Frontal cortex (tissue), 4 donors: Measurements from ENCODE around the gene ANO4. TPM values are rescaled to one million over a fixed set of nuclear protein-coding genes. Genes with fewer than 3 reads are reported as not detected.
"Not testable (repeated sequence)": the region's sequence is repeated elsewhere in the genome, so short reads cannot be mapped to it uniquely, and the experiment has no call there.

Experiments
- DNase-seq, 2 donors: peaks; one replicate each; pipeline ENCODE4 v3.0.0; 2012; ENCODE audit warnings: low spot score in 2 of 2
- FAIRE-seq: peaks from 2 replicates; lab custom pipeline; 2012; peaks lifted over from hg19 to GRCh38; lab: Jason Lieb, UNC
- total RNA-seq: library from RNA; depleted of rRNA; stranded (reverse); fragments of >200 nt; gene quantifications from one replicate; pipeline ENCODE4 v1.2.3, GENCODE V29; 2014
- donor health status: control.
- donor health status: control.
- donor health status: control.

The ANO4 gene
- total RNA-seq, 1 donor from 2014 or later = 88.9 TPM

DNA sequence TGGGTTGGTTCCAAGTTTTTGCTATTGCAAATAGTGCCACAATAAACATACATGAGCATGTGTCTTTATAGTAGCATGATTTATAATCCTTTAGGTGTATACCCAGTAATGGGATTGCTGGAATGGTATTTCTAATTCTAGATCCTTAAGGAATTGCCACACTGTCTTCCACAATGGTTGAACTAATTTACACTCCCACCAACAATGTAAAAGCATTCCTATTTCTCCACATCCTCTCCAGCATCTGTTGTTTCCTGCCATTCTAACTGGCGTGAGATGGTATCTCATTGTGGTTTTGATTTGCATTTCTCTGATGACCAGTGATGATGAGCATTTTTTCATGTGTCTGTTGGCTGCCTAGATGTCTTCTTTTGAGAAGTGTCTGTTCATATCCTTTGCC, 139.0 kb downstream of the ANO4 start:
- DNase-seq, FAIRE-seq: not testable (repeated sequence)

DNA sequence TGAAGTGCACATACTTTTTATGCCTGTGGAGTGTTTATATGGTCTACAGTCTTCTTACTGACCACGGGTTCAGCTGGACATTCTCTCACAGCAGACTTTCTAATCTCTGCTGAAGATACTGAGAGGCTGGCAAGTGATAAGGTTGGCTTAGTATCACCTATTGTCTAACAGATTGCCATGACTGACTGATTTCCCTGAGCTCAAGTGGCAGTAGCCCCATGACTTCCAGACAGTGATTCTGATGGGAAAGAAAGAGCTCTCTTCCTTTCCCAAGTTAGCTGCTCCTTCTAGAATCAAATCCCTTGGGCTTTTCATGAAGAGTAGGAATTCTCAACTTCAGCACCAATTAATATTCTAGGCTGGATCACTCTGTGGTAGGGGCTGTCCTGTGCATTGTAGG, 141.4 kb downstream of the ANO4 start:
- DNase-seq = no peak
- no peak for FAIRE-seq

DNA sequence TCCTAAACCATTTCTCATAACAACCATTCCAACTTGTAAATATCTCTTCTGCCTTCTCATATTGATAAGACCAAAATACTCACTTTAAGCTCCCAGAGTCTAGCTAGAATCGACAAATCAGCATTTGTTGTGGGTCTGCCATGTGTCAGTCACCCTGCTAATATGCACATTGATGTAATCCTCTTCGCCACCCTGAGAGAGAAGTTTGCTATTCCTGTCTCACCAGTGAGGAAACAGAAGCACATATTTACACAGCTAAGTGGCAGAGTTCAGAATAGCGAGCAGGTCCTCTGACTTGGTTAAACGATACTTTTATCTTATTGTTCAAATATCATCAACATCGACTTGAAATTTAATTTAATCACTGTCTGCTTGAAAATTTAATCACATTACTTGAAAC, 142.1 kb downstream of the ANO4 start:
- no peak for DNase-seq

DNA sequence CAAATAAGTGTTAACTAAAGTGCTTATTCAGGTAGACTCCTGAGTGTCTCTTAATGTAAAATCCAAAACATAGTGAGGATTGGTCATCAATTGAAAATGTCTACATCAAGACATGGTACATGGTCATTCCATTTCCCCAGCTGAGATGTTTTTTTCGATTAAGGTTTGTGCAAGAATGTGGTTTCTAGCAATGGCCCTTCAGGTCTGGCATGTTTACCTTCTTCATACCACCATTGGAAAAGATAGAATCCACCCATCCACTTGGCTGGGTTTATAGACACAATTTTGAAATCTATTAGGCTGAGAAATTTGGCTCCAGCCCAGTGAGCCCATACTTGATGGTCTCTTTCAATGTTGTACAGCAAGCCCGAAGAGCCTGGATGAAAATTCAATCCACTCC, 145.9 kb downstream of the ANO4 start:
- FAIRE-seq = no peak
- DNase-seq = no peak

More for the DNA sequence above, 142.1 kb downstream of the ANO4 start:
- FAIRE-seq = no peak

DNA sequence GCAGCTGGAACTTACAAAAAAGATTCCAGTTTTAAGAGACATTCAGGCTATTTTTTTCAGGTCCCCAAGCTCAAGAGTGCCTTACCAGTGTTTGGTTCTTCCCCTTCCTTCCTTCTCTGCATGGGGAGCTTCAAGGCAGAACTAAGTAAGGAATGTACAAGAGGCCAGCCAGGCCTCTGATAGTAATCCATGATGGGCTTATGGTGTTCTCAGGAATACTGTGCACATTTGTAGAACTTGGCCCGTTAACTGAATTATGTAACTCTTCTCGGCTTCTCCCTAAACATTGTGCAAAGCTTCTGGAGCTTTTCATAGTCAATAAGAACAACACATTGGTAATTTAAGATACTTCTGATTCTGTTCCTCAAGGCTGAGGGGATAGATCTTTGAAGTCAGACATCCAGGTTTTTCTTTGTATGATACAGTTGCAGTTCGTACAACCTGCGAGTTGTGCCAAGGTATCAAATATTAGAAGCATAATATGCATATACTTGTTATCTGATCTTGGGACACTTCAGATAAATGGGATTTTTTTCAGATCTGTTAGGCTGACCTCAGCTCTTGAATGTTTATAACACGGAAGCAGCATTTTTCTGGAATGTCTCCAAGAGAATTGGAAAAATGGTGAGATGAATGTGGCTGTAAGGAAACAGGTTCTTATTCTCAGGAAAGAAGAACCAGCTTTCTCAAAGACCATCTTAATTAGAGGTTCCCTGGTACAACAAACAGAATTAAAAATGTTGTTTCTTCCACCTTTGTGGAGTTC, 148.6 kb downstream of the ANO4 start:
- no peak for FAIRE-seq

DNA sequence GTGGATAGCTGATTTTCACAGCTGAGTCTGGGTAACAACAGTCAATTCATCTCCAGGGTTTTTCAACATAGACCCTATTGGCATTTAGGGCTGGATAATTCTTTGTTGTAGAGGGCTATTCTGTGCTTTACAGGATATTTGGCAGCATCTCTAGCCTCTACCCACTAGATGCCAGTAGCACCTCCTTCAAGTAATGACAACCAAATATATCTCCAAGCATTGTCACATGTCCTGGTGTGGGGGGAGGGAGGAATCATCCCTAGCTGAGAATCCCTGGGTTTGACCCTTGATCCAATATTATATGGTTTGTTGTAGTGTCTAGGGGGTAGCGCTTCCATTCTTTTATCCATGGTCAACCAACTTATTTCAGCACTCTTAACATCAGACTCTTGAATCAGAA, 157.2 kb downstream of the ANO4 start:
- DNase-seq = no peak
- no peak for FAIRE-seq

More for the DNA sequence above, 148.6 kb downstream of the ANO4 start:
- no peak for DNase-seq

DNA sequence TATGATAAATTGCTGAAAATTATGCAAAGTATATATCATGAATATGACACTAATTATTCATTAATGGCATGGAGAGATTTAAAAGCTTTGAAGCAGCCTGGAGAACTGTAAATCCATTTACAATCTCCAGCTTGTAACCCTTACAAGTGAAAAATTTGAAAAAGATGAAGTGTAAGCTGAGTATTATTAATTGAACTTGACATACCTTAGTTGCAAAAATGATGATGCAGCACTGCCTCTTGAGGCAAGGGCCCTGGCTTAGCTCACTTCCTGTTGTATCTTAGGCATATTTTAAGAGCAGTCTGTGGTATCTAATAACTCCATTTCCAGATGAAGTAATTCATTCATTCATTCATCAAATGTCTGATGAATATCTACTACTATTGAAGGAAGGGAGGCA, 158.6 kb downstream of the ANO4 start:
- FAIRE-seq (no peak), DNase-seq (no peak)

DNA sequence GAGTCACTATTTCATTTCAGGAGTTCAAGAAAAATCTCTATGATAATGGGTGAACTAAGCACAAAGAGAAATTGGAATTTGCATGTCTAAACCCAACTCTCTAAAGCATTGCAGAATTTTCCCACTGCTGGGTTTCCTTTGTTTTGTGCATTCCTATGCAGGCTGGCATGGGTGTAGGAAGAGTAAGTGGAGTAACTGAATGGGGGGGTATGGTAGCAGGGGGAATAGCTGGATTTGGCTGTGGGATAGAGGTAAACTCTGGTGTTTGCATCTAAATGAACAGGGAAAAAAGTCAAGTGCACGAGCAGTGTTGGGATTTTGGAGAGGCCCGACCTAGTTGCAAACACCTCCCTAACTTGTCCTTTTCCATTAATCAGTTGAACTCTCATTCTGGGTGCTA, 159.1 kb downstream of the ANO4 start:
- DNase-seq = no peak
- FAIRE-seq = no peak

DNA sequence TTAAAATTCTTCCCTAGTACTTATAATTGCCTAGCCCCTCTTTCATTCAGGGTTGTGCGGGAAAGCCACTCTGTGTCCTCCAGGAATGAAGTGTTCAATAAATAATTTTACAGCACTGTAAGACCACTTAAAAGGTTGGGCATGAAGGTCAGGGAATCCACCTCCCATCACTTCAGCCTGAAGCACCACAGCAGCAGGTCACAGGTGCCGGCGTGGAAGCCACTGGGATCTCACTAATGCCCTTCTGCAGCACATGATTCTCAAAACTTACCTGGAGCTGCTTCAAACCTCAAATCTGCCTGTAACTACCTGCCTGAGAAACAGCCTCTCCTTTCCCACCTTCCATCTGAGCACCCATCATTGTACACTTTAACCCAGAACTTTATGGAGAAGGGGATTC, 159.5 kb downstream of the ANO4 start:
- no peak for FAIRE-seq
- no peak for DNase-seq

DNA sequence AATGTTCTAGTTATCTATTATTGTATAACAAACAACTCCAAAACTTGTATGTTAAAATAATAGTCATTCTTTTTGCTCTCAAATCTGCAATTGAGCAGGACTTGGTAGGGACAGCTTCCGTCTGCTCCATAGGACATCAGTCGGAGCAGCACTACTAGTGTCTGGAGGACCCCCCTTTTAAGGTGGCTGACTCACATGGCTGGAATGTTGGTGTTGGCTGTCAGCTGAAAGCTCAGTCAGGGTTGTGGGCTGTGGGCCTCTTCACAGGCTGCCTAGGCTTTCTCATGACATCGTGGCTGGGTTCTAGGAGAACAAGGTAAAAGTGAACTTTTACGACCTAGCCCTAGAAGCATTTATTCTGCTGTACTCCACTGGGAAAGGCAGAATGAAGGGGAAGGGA, 160.6 kb downstream of the ANO4 start:
- FAIRE-seq = no peak
- no peak for DNase-seq

DNA sequence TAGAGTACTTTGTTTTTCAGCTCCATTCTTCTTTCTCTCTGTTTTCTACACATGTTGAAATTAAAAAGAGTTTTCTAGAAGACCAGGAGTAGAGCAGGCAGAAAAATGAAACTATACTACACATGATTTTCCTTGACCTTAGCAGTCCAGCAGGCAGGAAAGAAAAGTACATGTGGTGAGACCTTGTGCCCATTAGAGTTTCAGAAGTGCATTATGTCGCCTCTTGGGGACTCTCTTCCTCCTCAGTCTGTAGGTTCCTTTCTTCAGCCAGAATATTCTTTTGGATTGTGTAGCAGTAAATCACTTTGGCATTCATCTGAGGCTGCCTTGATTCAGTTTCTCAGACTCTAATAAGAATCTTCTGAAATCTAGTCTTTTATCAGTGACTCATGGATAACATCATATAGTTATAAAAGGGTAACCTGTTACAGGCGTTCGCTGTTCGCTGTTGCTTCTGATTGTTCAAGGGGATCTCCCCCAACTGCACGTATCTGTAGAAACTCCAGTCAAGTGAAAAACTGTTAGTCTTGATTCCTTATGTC, 161.8 kb downstream of the ANO4 start:
- no peak for FAIRE-seq

DNA sequence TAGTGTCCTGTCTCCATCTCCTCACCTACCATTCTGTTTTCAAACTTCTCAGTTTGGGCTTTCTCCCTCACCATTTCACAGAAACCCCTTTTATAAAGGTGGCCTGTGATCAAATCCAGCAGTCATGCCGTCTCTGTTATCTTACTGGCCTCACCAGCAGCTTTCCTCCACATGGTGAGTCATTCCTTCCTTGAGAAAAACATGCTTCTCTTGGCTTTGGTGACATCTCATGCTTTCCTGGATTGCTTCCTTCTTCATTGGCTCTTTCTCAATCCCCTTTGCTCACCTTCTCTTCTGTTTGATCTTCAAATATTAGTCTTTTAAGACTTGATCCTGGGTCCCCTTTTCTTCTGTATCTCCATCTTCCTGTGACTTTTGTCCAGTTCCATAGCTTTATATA, 164.9 kb downstream of the ANO4 start:
- DNase-seq (no peak), FAIRE-seq (no peak)

More for the DNA sequence above, 161.8 kb downstream of the ANO4 start:
- no peak for DNase-seq

DNA sequence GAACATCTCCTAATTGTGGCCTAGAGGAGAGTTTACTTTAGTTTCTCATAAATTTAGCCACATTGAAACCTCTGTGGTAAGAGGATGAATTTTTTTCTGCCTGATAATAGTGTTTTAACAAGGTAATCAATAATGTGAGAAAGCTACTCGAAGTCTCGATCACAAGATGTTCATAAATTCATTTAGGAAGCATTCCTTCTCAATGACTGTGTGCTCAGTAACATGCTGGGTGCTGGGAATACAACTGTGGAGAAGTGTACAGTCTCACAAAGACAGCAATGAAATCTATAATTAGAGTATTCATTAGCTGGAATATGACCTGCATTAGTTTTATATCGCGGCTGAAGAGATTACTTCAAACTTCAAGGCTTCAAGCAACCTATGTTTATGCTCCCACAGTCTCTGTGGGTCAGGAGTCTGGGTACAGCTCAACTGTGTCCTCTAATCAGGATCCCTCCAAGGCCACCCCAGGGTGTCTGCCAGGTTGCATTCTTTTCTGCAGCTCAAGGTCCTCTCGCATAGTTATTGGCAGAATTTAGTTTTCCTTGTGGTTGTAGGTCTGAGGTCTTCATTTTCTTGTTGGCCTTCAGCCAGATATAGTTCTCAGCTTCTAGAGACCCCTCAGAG, 167.6 kb downstream of the ANO4 start:
- no peak for DNase-seq
- no peak for FAIRE-seq

DNA sequence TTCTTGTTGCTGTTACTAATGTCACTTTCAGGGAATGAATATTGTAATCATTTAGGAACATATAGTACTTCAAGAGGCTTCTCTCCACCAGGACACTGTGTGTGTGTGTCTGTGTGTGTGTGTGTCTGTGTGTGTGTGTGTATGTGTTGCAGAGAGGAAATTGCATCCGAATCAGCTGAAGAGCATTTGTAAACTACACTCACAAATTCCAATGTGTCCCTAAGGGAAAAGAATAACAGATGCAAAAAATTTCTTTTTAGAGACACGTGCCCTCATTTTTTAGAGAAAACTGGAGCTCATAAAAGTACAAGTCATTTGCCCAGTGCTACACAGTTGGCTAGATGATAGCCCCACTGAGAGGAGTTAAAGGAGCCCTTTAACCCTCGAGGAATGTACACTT, 168.8 kb downstream of the ANO4 start:
- no peak for FAIRE-seq
- no peak for DNase-seq

DNA sequence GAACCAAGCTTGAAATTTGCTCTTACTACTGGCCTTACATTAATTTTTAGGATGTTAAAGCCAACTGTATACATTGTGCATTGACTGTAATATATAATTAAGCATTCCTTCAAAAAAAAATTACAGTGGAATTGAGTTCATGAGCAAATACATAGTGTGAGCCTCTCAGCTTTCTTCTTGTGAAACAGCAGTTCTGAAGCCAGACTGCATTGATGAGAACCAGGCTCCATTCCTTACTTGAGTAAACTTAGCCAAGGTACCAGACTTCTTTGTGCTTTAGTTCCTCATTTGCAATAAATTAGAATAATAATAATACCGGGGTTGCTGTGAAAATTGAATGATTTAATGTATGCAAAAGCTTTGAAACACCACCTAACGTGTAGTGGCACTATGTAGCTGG, 169.5 kb downstream of the ANO4 start:
- no peak for FAIRE-seq
- DNase-seq = no peak

DNA sequence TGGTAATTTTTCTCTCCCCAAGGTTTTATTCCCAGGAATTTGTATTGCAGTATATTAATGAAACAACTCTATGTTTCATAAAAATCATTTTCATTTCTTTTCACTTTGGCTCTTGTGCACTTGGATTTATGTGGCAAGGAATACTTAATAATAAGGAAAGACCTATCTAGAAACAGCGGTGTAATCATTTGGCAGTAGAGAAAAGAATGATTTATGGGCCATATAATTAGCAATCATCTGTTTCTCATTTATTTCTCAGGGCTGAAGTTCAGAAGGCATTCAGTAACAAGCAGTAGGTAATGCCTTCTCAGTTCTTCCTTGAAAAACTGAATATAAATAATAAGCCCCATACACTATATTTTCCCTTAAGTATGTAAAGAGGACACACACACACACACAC, 172.6 kb downstream of the ANO4 start:
- DNase-seq = no peak
- FAIRE-seq = no peak

DNA sequence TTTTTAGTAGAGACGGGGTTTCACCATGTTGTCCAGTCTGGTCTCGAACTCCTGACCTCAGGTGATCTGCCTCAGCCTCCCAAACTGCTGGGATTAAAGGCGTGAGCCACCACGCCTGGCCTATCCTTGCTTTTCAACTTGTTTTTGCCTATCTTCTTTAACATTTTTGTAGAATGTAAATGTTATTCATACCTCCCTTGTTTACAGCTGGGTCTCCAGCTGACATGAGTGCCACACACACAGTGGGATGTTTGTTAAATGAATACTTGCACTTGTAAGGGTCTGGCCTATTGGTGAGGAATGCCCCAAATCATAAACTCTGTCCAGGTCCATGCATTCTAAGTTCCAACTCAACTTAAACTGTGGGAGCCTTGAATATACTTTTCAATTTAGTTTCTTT, 176.3 kb downstream of the ANO4 start:
- FAIRE-seq = no peak

DNA sequence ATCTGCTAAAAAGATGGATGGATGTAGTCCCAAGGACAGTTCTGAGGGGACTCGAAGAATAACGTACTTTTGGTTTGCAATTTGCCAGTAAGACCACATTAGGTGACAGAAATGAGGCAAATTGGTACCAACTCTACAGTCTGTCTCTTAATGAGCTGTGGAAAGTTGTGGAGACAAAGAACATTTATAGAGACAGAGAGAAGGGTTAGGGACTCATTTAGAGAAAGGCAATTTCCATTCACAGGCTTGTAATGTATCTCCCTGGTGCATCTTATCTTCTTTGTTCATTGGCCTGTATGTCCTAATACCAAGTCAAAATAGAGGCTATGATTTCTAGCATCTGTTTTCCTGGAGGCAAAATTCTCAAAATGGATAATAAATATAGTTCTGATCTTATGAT, 177.5 kb downstream of the ANO4 start:
- DNase-seq = no peak
- no peak for FAIRE-seq

More for the DNA sequence above, 176.3 kb downstream of the ANO4 start:
- no peak for DNase-seq

DNA sequence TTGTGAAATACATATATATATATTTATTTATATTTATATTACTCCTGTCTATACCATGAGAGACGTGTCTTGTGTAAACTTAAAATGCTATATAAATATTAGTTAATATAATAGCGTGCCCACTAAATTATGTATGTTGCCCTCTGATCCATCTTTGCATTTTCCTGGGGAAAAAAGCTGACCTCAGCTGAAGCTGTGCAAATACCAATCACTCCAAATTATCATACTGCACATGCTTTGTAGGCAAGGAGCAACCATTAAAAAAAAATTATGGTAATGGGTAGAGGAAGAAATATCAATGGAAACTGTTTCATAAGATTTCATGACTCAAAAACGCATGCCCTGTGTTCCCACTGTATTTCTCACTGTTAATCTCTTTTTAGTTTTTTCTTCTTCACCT, 179.8 kb downstream of the ANO4 start:
- no peak for FAIRE-seq
- no peak for DNase-seq

DNA sequence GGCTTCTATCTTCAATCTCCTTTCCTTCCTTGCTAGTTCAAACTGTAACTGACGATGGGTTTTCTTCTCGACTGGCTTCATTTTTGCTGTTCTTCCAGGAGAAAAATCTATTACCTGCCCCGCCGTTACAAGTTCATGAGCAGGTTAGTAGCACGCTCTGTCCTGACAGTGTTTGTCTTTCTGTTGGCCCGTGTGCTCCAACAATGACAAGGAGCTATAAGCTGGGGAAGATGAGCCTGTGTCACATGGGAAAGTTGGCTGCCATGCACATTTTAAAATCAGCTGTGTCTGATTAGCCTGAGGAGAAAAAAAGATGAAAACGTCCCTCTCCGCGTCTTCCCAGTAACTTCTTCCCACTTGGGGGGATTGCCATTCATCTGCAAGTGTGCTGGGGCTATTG, 180.2 kb downstream of the ANO4 start:
- DNase-seq (no peak), FAIRE-seq (no peak)

DNA sequence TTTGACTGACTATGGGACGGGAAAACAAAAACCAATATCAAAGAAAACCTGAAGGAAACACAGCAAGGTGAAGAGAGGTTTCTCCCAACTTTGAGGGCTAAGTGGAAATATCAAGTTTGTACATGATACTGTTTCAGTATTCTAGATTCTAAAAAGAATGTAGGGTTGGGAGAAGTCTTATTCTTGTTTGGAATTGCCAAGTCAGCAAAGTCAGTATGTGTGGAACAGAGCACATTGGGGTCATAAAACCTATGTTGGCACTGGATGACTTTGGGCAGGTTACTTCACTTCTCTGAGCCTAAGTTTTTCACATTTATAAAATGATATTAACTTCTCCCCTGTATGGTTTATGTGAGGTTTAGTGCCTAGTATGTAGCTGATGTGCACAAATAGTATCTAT, 182.2 kb downstream of the ANO4 start:
- DNase-seq (no peak), FAIRE-seq (no peak)
